ENCODE measurements around the gene ZC3H12A. TPM values are rescaled to one million over a fixed set of nuclear protein-coding genes. Genes with fewer than 3 reads are reported as not detected.

The ZC3H12A gene
- total and polyA plus RNA-seq, 10 donors = 9.7 to 33.1 (median 19.8) TPM

- Histone ChIP-seq H3K9me3 (no peaks in the 10 kb centered on the region), H3K27me3 (replicated peaks in 1 of 7) (no peaks in the 10 kb centered on the region), H3K4me3 (no peak overlapping the region), H3K27ac (peak overlapping the region in 6 of 8 donors; percentile 61 to 98 (median 71)), H3K36me3 (peaks cover 3 to 75% (median 51%) of the 10 kb centered on the region in 6 donors), H3K4me1 (peaks cover 49 to 90% (median 77%) of the 10 kb centered on the region in 6 donors)
- no peak for DNase-seq
- WGBS, 5 donors = 67 to 84% (median 74%) methylated on average over 6 to 7 of the region's 7 CpGs
- intact Hi-C loops (cut with DNase I; ENCODE audit: low total_unique reads) = no loop called here
- TF ChIP-seq POLR2AphosphoS5 (IDR thresholded peaks at IDR 0.05) = peak in 1 of 3 donors; percentile 63
- no peak for TF ChIP-seq POLR2A (IDR thresholded peaks at IDR 0.05)
Observed at GRCh38 chr1:37484325-37485051, 10.1 kb downstream of the ZC3H12A start.

- intact Hi-C loops (cut with DNase I; ENCODE audit: low total_unique reads) = loop anchor here (2.0 kb wide), 1 partner anchor 31 kb away; no protein-coding TSS in a partner anchor
- peaks cover 36 to 74% (median 61%) of the 10 kb centered on the region in 6 donors for H3K4me1 ChIP-seq
- no peak overlapping the region for H3K4me3 ChIP-seq
- WGBS, 5 donors = 22 to 48% (median 33%) methylated on average over 5 to 6 of the region's 6 CpGs
- peak overlapping the region; percentile 29 to 98 (median 76) for H3K27ac ChIP-seq
- TF ChIP-seq CTCF (IDR thresholded peaks at IDR 0.05 in 8 of 11, conservative IDR thresholded peaks at IDR 0.05 in 3 of 11) = no peak
- TF ChIP-seq POLR2AphosphoS5 (IDR thresholded peaks at IDR 0.05) = no peak
- no peak for TF ChIP-seq POLR2A (IDR thresholded peaks at IDR 0.05)
- H3K9me3 ChIP-seq = no peaks in the 10 kb centered on the region
- DNase-seq = no peak
- H3K36me3 ChIP-seq = peaks cover 0 to 75% (median 48%) of the 10 kb centered on the region in 6 donors
- no peaks in the 10 kb centered on the region for H3K27me3 ChIP-seq (replicated peaks in 1 of 7)
Observed at GRCh38 chr1:37485902-37486679, 11.7 kb downstream of the ZC3H12A start.

DNA sequence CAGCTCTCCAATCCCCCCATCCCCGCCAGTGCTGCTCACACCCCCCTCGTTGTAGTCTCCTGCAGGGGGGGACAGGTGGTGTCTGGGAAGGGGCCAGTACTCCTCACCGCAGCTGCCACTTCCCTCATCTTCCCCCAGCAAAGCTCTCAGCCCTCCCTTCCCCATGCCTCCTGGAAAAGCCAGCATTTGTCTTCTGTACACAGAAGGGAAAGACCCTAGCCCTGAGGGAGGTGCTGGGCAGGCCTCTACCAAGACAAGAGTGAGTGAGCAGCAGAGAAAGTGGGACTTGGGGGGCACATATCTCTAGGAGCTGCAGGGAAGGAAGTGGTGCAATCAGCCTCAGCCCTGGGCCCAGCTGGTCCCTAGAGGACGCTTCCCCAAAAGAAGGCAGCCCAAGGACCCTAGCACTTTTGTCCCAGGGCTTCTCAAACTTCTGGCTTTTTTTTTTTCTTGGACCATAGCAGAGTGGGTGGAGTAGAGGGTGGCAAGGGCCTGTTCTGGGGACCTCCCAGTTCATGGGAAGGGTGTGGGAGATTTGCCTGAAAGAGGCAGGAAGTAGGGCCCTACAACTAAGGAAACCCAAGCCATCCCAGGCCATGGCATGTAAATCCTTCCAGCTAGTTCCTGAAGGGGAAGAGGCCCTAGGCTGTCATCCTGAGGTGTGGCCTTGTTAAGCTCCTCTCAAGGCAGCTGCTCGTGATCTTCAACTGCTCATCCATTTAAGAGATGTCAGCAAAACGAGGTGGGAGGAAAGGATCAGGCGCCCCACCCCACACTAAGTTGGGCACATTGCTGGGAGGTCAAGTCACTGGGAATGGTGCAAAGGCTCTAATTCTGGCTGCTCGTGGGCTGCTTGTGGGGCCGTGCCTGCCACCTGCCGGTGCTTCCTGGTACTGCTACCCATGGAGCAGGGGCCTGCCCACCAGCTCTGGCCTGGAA, 12.6 kb downstream of the ZC3H12A start:
- Histone ChIP-seq H3K36me3 (peaks cover 0 to 75% (median 45%) of the 10 kb centered on the region in 6 donors), H3K9me3 (no peaks in the 10 kb centered on the region), H3K27ac (peak overlapping the region; percentile 54 to 98 (median 76)), H3K4me3 (no peak overlapping the region), H3K4me1 (peaks cover 36 to 66% (median 55%) of the 10 kb centered on the region in 6 donors), H3K27me3 (replicated peaks in 1 of 7) (no peaks in the 10 kb centered on the region)
- peak; percentile 93 for DNase-seq
- 5 to 12% (median 7%) methylated on average over 6 to 10 of the region's 10 CpGs for WGBS, 5 donors
- intact Hi-C loops (cut with DNase I; ENCODE audit: low total_unique reads) = loop anchor here (2.0 kb wide), 1 partner anchor 32 kb away; no protein-coding TSS in a partner anchor
- TF ChIP-seq POLR2AphosphoS5 (IDR thresholded peaks at IDR 0.05) = peak; percentile 59 to 73 (median 73)
- TF ChIP-seq POLR2A (IDR thresholded peaks at IDR 0.05) = no peak
- peak; percentile 96 to 99 (median 99) for TF ChIP-seq CTCF (IDR thresholded peaks at IDR 0.05 in 8 of 11, conservative IDR thresholded peaks at IDR 0.05 in 3 of 11)

GRCh38 chr1:37487619-37487984, 13.2 kb downstream of the ZC3H12A start:
- intact Hi-C loops (cut with DNase I; ENCODE audit: low total_unique reads) = loop anchor here (2.0 kb wide), 1 partner anchor 33 kb away; no protein-coding TSS in a partner anchor
- Histone ChIP-seq H3K27me3 (replicated peaks in 1 of 7) (no peaks in the 10 kb centered on the region), H3K9me3 (no peaks in the 10 kb centered on the region), H3K27ac (peak overlapping the region in 7 of 8 donors; percentile 67 to 98 (median 78)), H3K4me1 (peaks cover 36 to 59% (median 52%) of the 10 kb centered on the region in 6 donors), H3K36me3 (peaks cover 0 to 75% (median 42%) of the 10 kb centered on the region in 6 donors), H3K4me3 (no peak overlapping the region)
- 76 to 87% (median 84%) methylated on average over 5 of the region's 5 CpGs for WGBS, 5 donors
- TF ChIP-seq CTCF (IDR thresholded peaks at IDR 0.05 in 8 of 11, conservative IDR thresholded peaks at IDR 0.05 in 3 of 11) = peak in 7 of 11 experiments; percentile 15 to 66 (median 44)
- no peak for TF ChIP-seq POLR2A (IDR thresholded peaks at IDR 0.05)
- no peak for TF ChIP-seq POLR2AphosphoS5 (IDR thresholded peaks at IDR 0.05)
- DNase-seq = no peak
